Astrocyte (in vitro differentiated cells and primary cell): ENCODE data around the gene TTC34. TPM values are rescaled to one million over a fixed set of nuclear protein-coding genes. Genes with fewer than 3 reads are reported as not detected.

Experiments
- DNase-seq: peaks from one replicate; pipeline ENCODE4 v3.0.0-alpha.2; 2010; ENCODE audit warnings: low read depth
- FAIRE-seq: peaks from 2 replicates; lab custom pipeline; 2011; peaks lifted over from hg19 to GRCh38; lab: Jason Lieb, UNC
- H2AFZ ChIP-seq: 2 replicates; pipeline ENCODE4 v1.6.0; 2012; ENCODE audit warnings: low read depth, low read length, inconsistent platforms
- H3K27ac ChIP-seq: 2 replicates; pipeline ENCODE4 v1.5.1; 2011; ENCODE audit warnings: low read depth, low read length, inconsistent platforms
- H3K27me3 ChIP-seq: 2 replicates; pipeline ENCODE4 v1.6.0; 2011; ENCODE audit warnings: low read length, inconsistent platforms; ENCODE audit not compliant: insufficient read depth
- H3K36me3 ChIP-seq: 2 replicates; pipeline ENCODE4 v1.5.1; 2011; ENCODE audit warnings: low read length, inconsistent platforms; ENCODE audit not compliant: insufficient read depth
- H3K4me1 ChIP-seq: 2 replicates; pipeline ENCODE4 v1.5.1; 2011; ENCODE audit warnings: low read length, inconsistent platforms; ENCODE audit not compliant: insufficient read depth
- H3K4me2 ChIP-seq: 2 replicates; pipeline ENCODE4 v1.6.0; 2012; ENCODE audit warnings: low read length, inconsistent platforms
- H3K4me3 ChIP-seq: 2 replicates; pipeline ENCODE4 v1.5.1; 2011; ENCODE audit warnings: low read depth, mild to moderate bottlenecking, low read length, inconsistent platforms; ENCODE audit not compliant: insufficient read depth
- H3K79me2 ChIP-seq: 2 replicates; pipeline ENCODE4 v1.6.0; 2012; ENCODE audit warnings: mild to moderate bottlenecking, low read length, inconsistent platforms; ENCODE audit not compliant: insufficient read depth
- H3K9ac ChIP-seq: 2 replicates; pipeline ENCODE4 v1.6.0; 2012; ENCODE audit warnings: mild to moderate bottlenecking, low read length, inconsistent platforms
- H3K9me3 ChIP-seq: 2 replicates; pipeline ENCODE4 v1.5.1; 2012; ENCODE audit warnings: low read depth, mild to moderate bottlenecking, low read length, inconsistent platforms; ENCODE audit not compliant: insufficient read depth
- H4K20me1 ChIP-seq: 2 replicates; pipeline ENCODE4 v1.6.0; 2012; ENCODE audit warnings: low read length, inconsistent platforms; ENCODE audit not compliant: insufficient read depth
- H3K27ac Mint-ChIP-seq: one replicate; pipeline ENCODE4 v1.8.0; 2021; ENCODE audit warnings: mild to moderate bottlenecking, mixed read lengths; ENCODE audit not compliant: unreplicated experiment
- H3K27me3 Mint-ChIP-seq: one replicate; pipeline ENCODE4 v1.8.0; 2021; ENCODE audit warnings: low read depth, mixed read lengths; ENCODE audit not compliant: unreplicated experiment
- H3K36me3 Mint-ChIP-seq: one replicate; pipeline ENCODE4 v1.8.0; 2021; ENCODE audit warnings: low read depth, mixed read lengths; ENCODE audit not compliant: unreplicated experiment
- H3K4me1 Mint-ChIP-seq: one replicate; pipeline ENCODE4 v1.8.0; 2021; ENCODE audit warnings: low read depth, mixed read lengths; ENCODE audit not compliant: unreplicated experiment
- H3K4me3 Mint-ChIP-seq: one replicate; pipeline ENCODE4 v1.8.0; 2021; ENCODE audit warnings: mild to moderate bottlenecking, moderate library complexity, mixed read lengths; ENCODE audit not compliant: unreplicated experiment
- H3K9me3 Mint-ChIP-seq: one replicate; pipeline ENCODE4 v1.8.0; 2021; ENCODE audit warnings: mild to moderate bottlenecking, mixed read lengths; ENCODE audit not compliant: unreplicated experiment
- EZH2 ChIP-seq: IDR thresholded peaks from 2 replicates; pipeline ENCODE4 v1.6.1; 2012; ENCODE audit warnings: mild to moderate bottlenecking, low read length, inconsistent platforms; ENCODE audit not compliant: insufficient read depth
- total RNA-seq: library from RNA; stranded (reverse); gene quantifications from 2 replicates; pipeline ENCODE4 v1.2.1, GENCODE V29; 2021
- TF ChIP-seq, protein P1 (sequence below): IDR thresholded peaks from 2 replicates; pipeline ENCODE4 v1.5.1; 2011; ENCODE audit warnings: low read depth, mild to moderate bottlenecking, inconsistent platforms, low read length, moderate library complexity; ENCODE audit not compliant: insufficient read depth

Gene TTC34
- total RNA-seq, 1 donor from 2014 or later, result 0.39 TPM

DNA sequence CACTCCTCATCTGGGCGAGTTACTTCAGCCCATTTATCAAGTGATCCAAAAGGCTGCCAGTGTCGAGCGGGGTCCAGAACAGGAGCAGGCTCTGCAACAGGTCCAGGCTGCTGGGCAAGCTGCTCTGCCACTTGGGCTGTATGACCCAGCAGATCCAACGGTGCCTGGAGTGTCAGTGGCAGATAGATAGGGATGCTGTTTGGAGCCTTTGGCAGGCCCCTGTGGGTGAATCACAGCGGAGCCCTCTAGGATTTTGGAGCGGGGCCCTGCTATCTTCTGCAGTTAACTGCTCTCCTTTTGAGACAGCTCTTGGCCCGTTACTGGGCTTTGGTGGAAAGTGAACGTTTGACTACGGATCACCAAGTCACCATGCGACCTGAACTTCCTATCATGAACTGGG is 176.2 kb downstream of the TTC34 start:
- FAIRE-seq (no peak), DNase-seq (no peak)
- Histone ChIP-seq H2AFZ (no peak overlapping the region), H3K4me1 (no peaks in the 10 kb centered on the region), H3K27ac (no peak overlapping the region), H4K20me1 (no peaks in the 10 kb centered on the region), H3K27me3 (peaks cover 18% of the 10 kb centered on the region), H3K4me3 (no peak overlapping the region), H3K79me2 (no peaks in the 10 kb centered on the region), H3K9me3 (peaks cover 2% of the 10 kb centered on the region), H3K4me2 (no peak overlapping the region), H3K9ac (no peak overlapping the region), H3K36me3 (no peaks in the 10 kb centered on the region)
- peaks cover 51% of the 10 kb centered on the region for H3K27me3 Mint-ChIP-seq
- H3K36me3 Mint-ChIP-seq, result no peaks in the 10 kb centered on the region
- no peak overlapping the region for H3K4me3 Mint-ChIP-seq
- H3K27ac Mint-ChIP-seq, result no peak overlapping the region
- peaks cover 6% of the 10 kb centered on the region for H3K9me3 Mint-ChIP-seq
- no peaks in the 10 kb centered on the region for H3K4me1 Mint-ChIP-seq
- no peak for TF ChIP-seq EZH2
- TF ChIP-seq, protein P1, sequence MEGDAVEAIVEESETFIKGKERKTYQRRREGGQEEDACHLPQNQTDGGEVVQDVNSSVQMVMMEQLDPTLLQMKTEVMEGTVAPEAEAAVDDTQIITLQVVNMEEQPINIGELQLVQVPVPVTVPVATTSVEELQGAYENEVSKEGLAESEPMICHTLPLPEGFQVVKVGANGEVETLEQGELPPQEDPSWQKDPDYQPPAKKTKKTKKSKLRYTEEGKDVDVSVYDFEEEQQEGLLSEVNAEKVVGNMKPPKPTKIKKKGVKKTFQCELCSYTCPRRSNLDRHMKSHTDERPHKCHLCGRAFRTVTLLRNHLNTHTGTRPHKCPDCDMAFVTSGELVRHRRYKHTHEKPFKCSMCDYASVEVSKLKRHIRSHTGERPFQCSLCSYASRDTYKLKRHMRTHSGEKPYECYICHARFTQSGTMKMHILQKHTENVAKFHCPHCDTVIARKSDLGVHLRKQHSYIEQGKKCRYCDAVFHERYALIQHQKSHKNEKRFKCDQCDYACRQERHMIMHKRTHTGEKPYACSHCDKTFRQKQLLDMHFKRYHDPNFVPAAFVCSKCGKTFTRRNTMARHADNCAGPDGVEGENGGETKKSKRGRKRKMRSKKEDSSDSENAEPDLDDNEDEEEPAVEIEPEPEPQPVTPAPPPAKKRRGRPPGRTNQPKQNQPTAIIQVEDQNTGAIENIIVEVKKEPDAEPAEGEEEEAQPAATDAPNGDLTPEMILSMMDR, result no peak

DNA sequence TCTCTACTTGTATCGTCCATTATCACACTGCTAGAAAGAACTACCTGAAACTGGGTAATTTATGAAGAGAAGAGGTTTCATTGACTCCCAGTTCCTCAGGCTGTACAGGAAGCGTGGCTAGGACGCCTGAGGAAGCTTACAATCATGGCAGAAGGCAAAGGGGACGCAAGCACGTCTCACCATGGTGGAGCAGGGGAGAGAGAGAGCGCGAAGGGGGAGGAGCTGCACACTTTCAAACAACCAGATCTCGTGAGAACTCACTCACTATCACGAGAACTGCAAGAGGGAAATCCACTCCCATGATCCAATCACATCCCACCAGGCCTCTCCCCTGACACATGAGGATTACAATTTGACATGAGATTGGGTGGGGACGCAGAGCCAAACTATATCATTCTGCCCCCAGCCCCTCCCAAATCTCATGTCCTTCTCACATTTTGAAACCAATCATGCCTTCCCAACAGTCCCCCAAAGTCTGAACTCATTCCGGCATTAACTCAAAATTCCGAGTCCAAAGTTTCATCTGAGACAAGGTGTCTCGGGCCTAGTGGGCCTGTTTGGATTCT is 176.7 kb downstream of the TTC34 start:
- DNase-seq, result no peak
- Mint-ChIP-seq H3K27me3 (peaks cover 46% of the 10 kb centered on the region), H3K27ac (no peak overlapping the region)

More for the DNA sequence above, 176.7 kb downstream of the TTC34 start:
- Histone ChIP-seq H3K9me3 (no peaks in the 10 kb centered on the region), H3K9ac (no peak overlapping the region), H3K79me2 (no peaks in the 10 kb centered on the region), H3K36me3 (no peaks in the 10 kb centered on the region), H3K4me2 (no peak overlapping the region), H4K20me1 (no peaks in the 10 kb centered on the region), H2AFZ (no peak overlapping the region), H3K27ac (no peak overlapping the region), H3K27me3 (peaks cover 18% of the 10 kb centered on the region), H3K4me1 (no peaks in the 10 kb centered on the region), H3K4me3 (no peak overlapping the region)
- no peaks in the 10 kb centered on the region for H3K36me3 Mint-ChIP-seq
- FAIRE-seq, result no peak
- H3K9me3 Mint-ChIP-seq, result peaks cover 6% of the 10 kb centered on the region
- TF ChIP-seq, protein P1, result no peak
- no peak for TF ChIP-seq EZH2
- H3K4me1 Mint-ChIP-seq, result no peaks in the 10 kb centered on the region
- H3K4me3 Mint-ChIP-seq, result no peak overlapping the region
